Hepatic stellate cell (primary cell): ENCODE data around the gene RAB30.
"Not testable (repeated sequence)": the region's sequence is repeated elsewhere in the genome, so short reads cannot be mapped to it uniquely, and the experiment has no call there.

Experiments
- DNase-seq: peaks from one replicate; pipeline ENCODE4 v3.0.0; 2011; ENCODE audit warnings: low spot score

Gene RAB30

DNA sequence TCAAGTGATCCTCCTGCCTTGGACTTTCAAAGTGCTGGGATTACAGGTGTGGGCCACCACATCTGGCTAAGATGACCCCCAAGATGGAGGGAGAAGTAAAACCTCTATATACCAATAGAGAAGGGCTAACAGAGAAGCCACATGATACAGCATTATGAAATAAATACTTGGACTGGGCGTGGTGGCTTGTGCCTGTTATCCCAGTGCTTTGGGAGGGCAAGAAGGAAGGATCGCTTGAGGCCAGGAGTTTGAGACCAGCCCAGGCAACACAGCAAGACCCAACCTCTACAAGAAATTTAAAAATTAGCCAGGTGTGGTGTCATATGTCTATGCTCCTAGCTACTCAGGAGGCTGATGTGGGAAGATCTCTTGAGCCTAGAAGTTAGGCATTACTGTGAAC is 61.7 kb downstream of the RAB30 start:
- no peak for DNase-seq

DNA sequence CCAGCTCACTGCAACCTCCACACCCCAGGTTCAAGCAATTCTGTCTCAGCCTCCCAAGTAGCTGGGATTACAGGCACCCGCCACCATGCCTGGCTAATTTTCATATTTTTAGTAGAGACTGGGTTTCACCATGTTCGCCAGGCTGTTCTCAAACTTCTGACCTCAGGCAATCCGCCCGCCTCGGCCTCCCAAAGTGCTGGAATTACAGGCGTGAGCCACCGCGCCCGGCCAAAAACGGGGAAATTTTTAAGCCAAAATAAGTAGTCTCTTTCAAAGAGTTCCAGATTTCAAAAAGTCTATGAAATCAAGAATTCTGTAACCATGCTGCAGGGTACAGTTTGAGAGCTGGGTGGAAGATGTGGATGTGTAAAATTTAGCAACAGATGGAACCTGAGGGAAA is 62.6 kb downstream of the RAB30 start:
- not testable (repeated sequence) for DNase-seq

DNA sequence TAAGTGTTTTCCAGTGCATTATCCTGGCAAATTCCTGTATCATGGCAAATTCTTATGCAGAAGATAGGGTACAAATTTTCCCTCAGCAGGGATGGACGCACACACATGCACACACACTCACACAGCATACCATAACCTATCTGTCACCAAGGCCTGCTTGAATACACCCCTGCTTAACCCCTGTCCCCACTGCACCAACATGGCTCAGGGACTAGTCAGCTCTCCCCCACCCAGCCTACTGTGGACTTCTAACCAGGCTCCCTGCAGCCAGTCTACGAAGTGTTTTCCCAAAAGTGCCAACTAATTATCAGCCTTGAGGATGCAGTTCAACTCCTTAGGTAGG is 63.1 kb downstream of the RAB30 start:
- DNase-seq = peak; percentile 70

DNA sequence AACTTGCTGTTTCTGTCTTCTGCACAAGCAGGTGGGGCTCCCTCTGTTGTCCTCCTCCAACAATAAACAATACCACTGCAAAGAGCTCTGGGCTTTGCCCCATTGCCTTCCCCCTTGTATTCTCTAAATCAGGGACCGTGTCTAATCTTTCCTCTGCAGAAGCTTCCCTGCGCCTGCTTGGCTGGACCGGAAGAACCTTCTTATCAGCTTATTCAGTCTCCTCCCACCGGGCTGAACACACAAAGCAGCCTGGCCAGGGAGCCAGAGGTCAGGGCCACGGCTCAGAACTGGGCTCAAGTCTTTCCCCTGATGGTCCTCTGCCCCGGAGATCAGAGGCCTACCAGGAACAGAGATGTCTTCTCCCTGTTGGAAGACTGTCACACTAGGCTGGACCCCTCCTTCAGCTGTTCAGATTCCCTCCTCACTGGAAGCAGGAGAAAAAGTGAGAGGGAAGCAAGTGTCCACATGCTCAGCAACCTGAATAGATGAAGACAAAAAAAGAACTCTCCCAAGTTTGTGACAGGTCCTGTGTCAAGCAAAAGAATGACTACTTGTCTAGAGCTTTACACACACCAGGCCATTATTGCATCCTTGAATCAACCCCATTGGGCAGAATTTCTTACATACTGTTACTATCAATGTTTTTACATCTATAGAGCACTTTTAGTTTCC is 63.7 kb downstream of the RAB30 start:
- DNase-seq = no peak

DNA sequence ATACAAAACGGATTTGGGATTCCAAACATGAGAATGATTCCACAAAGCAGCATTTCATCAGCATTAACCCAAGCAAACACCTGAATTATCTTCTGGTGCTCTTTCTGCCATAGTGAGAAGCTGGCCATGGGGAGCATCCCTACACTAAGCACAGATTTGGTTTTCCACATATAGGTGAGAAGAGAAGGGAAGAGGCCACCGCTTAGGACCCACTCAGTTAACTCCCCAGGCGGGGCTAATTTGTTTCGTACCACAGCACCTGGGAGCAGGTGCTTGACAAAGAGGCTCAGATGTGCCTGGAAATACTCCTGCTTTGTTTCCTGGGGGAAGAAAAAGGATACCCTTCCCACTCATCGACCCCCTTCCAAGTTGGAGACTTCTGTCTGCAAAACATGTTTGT is 64.2 kb downstream of the RAB30 start:
- DNase-seq = no peak

DNA sequence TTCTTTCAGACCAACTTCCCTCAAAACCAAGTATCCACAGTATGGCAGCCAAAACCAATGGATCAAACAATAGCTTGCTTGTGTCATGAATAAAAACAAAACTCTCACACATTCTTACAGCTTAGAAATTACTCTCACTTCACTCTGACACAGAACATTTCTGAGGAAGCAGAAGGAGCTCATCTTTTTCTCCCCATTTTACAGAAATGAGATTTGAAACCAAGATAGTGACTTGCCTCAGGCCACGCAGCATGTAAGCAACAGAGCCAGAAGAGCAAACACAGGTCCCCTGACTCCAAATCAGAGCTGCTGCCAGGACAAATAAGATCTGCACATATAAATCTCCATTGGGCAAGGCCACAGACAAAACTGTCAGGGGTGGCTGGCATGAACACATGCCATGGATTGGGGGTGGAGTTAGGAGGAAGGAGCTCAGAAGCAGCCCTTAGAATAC is 64.8 kb downstream of the RAB30 start:
- no peak for DNase-seq

DNA sequence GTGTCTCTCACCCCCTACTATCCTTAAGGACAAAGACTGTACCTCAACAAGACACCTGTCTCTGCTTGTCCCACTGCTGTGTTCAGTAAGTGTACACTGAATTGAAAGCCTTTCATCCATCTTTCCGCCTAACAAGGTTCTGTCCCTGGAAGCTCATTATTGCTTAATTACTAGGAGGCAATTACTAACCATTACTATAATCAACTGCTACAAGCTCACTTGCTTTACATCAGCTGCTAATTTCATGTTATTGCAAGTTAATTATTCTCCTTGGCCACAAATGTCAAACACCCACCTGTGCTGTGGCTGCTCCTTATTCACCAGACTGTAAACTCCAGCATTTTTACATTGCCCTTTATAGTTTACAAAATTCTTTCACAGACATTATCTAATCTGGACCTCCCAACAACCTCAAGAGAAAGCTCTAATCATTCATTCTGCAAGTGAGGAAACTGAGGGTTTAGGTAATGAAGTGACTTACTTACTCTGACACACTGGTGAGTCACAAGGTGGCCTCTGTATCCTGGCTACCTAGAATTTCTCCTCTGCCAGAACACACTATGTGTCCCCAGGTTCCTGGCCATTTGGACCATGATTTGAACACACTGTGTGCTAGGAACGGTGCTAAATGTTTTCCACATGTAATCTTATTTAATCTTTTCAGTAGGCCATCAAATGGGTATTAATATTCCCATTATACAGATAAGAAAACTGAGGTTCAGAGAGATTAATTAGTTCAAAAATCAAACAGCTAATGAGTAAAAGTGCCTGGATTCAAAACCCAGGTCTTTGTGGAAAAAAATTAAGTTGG is 66.7 kb downstream of the RAB30 start:
- no peak for DNase-seq

DNA sequence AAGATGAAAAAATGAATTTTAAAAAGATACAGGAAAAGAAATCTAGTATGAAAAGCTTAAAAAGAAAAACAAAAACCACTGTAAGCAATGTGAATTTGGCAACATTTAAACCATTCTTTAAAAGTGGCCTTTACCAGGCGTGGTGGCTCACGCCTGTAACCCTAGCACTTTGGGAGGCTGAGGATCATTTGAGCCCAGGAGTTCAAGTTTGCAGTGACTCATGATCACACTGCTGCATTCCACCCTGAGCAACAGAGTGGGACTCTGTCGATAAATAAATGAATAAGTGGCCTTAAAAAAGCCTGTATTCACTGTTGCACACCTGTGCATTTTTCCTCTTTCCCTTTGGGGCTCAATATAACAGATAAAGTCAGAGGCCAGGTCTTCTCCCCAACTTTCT is 69.2 kb downstream of the RAB30 start:
- no peak for DNase-seq

DNA sequence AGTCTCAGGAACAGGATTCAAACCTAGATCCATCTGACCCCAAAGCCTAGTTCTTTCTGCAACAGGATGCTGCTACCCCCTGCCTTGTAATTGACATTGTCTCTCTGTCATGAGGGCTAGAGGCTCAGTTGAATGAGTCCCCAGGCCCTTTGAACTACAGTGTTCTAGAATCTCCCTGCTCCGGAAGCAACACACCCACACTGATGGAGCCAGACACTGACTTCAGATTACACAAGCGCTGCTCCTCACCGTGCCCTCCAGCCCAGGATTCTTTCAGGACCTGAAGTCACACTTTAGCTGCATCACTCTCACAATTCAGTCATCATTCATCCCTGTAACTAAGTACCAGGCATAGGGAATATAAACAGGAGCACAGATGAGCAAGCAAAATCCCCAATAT is 69.6 kb downstream of the RAB30 start:
- DNase-seq = no peak

DNA sequence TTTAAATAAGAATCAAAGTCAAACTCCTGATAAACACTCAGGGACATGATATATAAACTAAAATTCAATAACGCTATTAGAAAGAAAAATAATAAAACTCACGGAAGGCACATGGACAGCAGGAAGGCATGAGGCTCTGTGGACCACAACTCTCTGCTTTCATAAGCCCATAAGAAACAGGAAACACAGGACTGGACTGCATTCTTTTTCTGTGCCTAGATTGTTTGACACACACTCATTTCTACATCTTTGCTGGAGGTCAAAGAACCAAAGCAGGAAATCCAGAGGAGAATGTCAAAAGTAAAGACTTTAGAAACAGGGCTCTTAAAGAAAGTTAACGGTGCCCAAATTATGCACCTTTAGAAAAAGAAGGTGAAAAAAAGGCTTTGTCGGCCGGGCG is 71.3 kb downstream of the RAB30 start:
- DNase-seq = no peak

DNA sequence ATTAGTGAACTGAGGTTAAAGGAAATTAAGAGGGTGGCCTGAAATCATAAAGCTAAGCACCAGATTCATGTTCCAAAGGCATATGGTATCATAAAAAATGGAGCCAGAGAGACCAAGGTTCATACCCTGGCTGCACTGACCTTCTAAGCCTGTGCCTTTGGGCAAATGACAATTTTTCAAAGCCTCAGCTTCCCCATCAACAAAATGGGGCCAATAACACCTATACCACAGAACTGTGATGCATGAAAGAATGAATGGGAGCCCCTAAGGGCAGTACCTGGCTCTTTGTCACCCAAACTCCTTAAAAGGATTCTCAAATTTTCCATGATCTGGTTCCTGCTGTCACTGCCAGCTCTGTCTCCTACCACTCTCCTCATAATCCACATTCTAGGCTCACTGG is 72.5 kb downstream of the RAB30 start:
- no peak for DNase-seq

DNA sequence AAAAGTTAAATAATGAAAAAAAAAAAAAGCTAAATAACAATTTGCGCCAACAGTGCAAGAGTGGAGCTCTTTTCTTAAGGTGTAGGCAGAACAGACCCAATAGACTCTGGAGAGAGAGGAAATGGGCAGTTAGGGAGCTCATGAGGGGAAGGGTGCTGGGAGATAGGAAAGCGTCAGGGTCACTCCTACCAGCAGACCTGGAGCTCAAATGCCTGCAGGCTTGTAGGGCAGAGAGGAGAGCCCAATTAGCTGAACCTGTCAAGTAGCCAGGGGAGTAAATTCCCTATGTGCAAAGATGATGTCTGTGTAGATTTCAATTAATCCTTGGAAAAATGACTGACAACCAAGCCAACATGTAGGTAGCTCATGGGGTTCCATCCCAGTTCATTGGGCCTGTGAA is 73.0 kb downstream of the RAB30 start:
- no peak for DNase-seq

DNA sequence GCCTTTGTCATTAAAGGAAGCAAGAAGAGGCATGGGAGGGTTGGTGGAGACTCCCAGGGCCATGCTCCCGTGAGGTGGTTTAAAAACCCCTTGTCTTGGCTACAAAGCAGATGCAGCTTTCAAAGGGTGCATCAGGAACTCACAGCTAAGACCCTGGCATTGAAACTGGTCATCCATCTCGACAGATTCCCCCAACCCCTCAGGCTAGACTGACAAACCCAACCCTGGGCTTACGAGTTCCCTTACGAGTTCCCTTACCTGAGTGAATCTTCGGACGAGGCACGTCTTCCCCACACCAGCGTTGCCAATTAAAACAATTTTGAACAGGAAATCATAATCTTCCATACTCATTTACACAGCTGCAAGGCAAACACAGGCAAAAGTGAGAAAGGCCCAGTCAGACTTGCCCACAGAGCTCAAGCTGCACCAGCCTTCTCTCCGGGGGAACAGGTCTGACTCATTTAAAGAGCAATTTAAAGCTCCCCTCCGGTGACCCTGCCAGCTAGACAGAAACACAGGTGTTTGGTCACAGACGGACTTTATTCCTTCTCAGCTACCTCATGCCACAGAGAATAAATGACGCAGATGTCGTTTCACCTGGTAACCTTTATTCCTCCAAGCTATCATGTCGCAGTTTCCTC is 74.6 kb downstream of the RAB30 start:
- DNase-seq = no peak

DNA sequence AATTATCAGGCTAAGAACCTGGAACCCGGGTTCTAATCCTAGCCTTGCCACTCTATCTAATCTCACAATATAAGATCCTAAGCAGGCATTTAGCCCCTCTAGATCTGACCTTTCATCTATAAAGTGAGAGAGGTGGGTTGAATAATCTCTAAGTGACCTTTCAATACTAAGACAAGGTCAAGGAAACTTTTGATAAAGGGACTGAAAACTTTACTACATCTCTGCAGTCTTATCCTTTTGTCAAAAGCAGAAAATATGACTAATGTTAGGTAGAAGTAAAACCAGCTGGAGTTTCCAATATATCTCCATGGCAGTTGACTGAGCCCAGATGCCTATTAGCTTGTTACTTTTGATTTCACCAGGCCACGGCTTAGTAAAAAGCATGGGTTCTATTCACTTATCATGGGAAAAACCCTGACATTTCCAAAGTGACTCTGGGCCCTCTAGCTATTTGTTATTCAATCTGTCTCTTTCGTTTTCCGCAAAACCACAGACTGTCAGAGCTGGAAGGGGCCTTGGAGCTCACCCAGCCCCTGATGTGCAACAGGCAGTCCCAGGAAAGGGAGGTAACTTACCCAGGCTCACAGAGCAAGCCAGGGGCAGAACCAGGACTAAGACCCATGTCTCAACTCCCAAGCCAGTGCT is 75.8 kb downstream of the RAB30 start:
- peak; percentile 52 for DNase-seq

DNA sequence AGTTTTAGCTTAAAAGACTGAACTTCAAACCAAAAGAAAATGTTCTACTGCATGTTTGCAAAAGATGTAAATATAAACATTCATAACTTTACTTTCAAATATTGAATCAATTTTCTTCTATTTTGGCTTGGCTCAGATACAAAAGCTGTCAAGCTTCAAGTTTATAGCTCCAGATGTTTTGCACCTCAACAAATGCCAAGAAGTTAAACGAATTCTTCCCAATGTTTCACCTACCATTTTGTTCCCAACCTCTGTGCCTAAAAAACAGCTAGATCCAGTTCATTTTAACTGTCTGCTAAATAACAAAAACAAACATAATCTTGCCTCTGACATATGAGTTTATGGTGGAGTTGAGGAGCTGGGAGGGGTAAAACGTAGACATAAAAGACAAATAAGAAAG is 76.5 kb downstream of the RAB30 start:
- no peak for DNase-seq

DNA sequence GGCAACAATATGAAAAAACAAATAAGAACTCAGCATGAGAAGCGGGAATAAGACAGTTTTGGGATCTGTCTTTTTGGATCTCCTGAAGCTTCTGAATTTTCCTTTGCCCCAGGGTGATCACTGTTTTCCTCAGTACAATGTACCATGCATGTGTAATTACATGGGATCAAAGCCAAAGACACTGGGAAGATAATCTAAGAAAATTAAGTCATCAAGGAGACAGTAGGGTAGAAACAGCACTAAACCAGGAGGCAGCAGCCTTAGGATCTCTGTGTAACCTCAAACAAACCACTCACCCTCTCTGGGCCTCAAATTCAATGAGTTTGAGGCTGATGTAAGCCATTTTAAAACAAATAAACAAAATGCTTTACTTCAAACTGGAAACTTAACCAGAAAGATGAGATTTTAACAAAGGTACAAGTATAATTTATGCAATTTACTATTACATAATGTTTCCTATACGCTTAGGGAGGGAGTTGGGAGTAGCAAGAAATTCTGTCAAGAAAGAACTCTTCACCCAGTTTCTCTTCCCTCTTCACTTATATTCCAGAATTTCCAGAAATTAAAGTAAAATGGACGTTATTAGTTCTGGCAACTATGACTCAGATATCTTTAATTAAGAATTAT is 77.0 kb downstream of the RAB30 start:
- DNase-seq = no peak

DNA sequence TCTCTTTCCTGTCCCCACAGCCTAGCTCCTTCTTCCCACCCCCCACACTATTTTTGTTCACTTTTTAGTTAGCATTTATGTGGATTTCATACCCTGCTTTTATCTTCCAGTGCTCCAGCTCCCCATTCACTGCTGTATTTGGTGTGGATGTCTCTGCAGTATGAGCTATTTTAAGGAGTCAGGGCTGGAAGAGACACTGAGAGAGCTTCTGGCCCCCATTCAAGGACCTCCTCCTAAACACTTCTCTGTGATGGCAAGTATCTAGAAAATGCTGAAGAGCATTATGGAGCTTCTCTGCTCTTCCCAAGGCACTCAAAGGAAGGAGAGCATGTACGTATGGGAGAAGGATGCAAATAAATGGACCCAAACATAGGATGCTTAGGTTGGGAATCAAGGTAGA is 79.5 kb downstream of the RAB30 start:
- no peak for DNase-seq

DNA sequence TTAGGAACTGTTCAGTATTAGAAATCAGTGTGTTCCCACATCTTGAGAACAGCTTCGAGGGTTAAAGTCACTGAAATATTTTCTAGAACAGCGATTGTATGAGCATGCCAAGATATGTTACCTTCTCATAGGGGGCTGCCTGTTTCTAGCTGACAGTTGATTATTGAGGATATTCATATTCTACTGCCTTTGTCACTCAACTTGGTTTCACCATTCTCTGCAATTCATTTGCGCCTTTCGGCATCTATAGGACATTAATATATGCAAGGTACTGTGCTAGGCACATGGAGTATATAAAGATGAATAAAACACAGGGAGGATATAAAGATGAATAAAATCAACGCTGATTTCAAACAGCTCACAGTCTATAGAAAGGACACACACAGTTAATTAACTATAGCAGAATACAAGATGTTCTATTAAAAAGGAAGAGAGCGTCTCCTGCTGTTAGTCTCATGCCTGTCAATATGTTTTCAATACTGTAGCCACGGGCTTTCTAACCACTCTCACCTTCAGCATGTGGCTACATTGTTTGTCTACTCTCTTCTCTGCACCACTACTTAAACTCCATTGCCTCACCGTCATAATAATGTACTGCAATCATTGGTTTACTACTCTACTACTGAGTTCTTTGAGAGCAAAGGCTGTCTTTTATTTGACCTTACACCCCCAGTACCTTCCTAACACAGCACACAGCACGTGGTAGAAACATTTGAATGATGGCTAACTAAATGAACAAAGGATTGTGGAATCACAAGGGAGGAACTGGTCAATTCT is 81.9 kb downstream of the RAB30 start:
- no peak for DNase-seq

DNA sequence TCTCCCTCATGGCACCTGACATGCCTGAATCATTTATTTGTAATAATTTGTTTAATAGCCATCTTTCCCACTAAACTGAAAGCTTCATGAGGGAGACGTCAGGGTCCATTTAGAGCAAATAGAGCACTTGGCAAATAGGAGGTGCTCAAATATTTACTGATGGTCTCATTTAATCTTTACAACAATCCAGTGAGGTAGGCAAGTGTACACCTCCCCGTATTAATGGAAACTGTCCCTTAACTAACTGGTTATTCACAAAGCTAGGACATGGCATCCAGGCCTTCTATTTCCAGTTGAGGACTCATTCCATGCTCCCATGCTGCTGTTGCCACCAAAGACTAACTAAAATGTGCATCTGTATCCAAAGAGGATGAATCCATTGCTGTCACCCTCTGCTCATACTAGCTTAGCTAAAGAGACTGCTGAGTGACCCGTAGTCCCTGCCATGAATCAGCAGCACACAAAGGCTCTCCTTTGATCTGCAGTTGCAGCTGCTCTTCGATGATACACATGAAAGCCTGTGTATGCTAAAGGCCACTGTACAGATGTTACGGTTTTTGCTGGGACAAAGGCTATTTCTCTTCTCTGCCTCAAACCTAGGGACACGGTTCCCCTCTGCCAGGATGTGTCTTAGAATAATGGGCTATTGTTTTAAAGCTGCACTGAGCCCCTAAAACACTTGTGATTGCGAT is 82.6 kb downstream of the RAB30 start:
- DNase-seq = no peak

DNA sequence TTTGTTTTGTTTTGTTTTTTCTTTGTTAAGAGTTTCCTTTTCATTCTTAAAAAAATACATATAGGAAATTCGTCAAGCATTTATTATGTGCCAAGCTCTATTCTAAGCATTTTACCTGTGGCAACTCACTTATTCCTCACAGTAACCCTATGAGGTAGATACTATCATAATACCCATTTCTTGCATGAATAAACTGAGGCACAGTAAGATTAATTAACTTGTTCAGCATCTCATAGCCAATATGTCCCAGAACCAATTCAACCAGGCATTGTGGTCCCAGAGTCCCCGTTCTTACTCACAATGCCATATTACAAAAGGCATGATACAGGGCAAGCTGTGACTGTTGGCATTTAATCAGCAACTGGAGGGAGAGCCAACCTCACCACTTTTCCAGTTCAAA is 83.7 kb downstream of the RAB30 start:
- DNase-seq = no peak

DNA sequence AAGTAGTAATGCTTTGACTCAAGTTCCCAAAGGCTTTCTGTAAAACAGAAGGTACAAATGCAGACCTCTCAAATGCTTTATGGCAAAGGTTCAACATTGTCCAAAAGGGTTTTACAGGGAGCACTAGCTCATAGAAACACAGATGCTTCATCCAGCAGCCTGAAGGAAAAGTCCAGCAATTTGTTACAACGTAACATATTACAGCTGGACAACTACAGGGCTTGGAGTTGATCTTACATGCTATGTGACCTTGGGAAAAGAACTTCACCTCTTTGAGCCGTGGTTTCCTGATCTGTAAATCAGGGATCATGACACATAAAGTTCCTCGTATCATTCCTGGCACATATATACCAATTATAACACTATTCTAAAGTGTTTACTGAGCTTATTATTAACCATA is 85.3 kb downstream of the RAB30 start:
- no peak for DNase-seq
